ENCODE data around the gene TMEM247.

GRCh38 chr2:46499392-46499785 lies 20.0 kb downstream of the TMEM247 start:
- TF ChIP-seq EZH2 (optimal IDR thresholded peaks at IDR 0.05; ENCODE audit: low read depth, low read length) (no peak), CTCF (IDR thresholded peaks at IDR 0.05; ENCODE audit: low read length) (no peak)
